ENCODE data around the gene ALDH9A1. TPM values are rescaled to one million over a fixed set of nuclear protein-coding genes. Genes with fewer than 3 reads are reported as not detected.
A peak's percentile ranks its signal among the peaks of the same experiment; 100 is the strongest.
"Not testable (repeated sequence)": the region's sequence is repeated elsewhere in the genome, so short reads cannot be mapped to it uniquely, and the experiment has no call there.

ALDH9A1 gene
- total RNA-seq = 10 to 100 TPM; 43.9 to 45.2 TPM

- DNase-seq (peak; percentile 93), ATAC-seq (peak; percentile 93)
- Mint-ChIP-seq H3K4me1 (peaks cover 24% of the 10 kb centered on the region), H3K4me3 (peak within 1 kb of the TSS; percentile 90), H3K36me3 (peaks cover 23% of the 10 kb centered on the region), H3K27ac (peak within 1 kb of the TSS; percentile 96), H3K9me3 (ENCODE audit: low read depth) (no peaks in the 10 kb centered on the region), H3K27me3 (no peaks in the 10 kb centered on the region)
- CTCF ChIA-PET = interaction anchor here (0.6 to 2.3 kb wide), 12 partner anchors 12 to 331 kb away, joined by 3 to 12 read pairs (median 4); partner anchors contain the start of gene TMCO1
These were observed at the start of gene ALDH9A1 for GRCh38 chr1:165697881-165698760. TSS of gene ALDH9A1 (minus strand) at chr1:165698562. CDS start at chr1:165698558, 4 bp downstream.

- Mint-ChIP-seq H3K4me1 (no peaks in the 10 kb centered on the region), H3K4me3 (no peak overlapping the region), H3K9me3 (ENCODE audit: low read depth) (no peaks in the 10 kb centered on the region), H3K27ac (no peak overlapping the region), H3K27me3 (no peaks in the 10 kb centered on the region), H3K36me3 (peaks cover 36% of the 10 kb centered on the region)
- CTCF ChIA-PET = interaction anchor here (1.2 to 1.7 kb wide), 3 partner anchors 17 to 150 kb away, joined by 3 to 4 read pairs (median 3); no protein-coding TSS in a partner anchor
- no peak for DNase-seq
- ATAC-seq = no peak
These were observed 49.5 kb upstream of the ALDH9A1 start for GRCh38 chr1:165747632-165748447.

- not testable (repeated sequence) for H3K27ac Mint-ChIP-seq; DNase-seq; ATAC-seq; H3K9me3 Mint-ChIP-seq (ENCODE audit: low read depth); H3K27me3 Mint-ChIP-seq; H3K4me1 Mint-ChIP-seq; H3K4me3 Mint-ChIP-seq
- CTCF ChIA-PET = interaction anchor here (1.0 kb wide), 1 partner anchor 169 kb away, joined by 3 read pairs; no protein-coding TSS in a partner anchor
- peaks cover 54% of the 10 kb centered on the region for H3K36me3 Mint-ChIP-seq
These were observed 46.6 kb upstream of the ALDH9A1 start for GRCh38 chr1:165744913-165745312.

DNA sequence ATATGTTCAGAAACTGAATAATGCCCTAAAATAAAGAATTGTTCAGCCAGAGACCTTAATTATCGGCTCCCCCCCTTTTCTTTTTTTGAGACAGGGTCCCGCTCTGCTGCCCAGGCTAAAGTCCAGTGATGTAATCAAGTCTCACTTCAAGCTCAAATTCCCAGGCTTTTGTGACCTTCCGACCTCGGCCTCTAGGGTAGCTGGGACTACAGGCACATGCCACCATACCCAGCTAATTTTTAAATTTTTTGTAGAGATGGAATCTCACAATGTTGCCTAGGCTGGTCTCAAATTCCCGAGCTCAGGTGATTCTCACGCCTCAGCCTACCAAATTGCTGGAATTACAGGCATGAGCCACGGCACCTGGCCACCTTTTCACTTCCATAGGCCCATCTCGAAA is 43.8 kb upstream of the ALDH9A1 start:
- peaks cover 44% of the 10 kb centered on the region for H3K36me3 Mint-ChIP-seq
- H3K27ac Mint-ChIP-seq = no peak overlapping the region

GRCh38 chr1:165738794-165739193 is 40.4 kb upstream of the ALDH9A1 start:
- ATAC-seq (no peak), DNase-seq (no peak)
- no peak overlapping the region for H3K27ac Mint-ChIP-seq
- CTCF ChIA-PET = interaction anchor here (1.4 to 1.5 kb wide), 2 partner anchors 17 to 108 kb away, joined by 3 to 4 read pairs; no protein-coding TSS in a partner anchor
- H3K27me3 Mint-ChIP-seq = no peaks in the 10 kb centered on the region
- peaks cover 2% of the 10 kb centered on the region for H3K4me1 Mint-ChIP-seq
- H3K4me3 Mint-ChIP-seq = no peak overlapping the region
- H3K36me3 Mint-ChIP-seq = peaks cover 37% of the 10 kb centered on the region
- H3K9me3 Mint-ChIP-seq (ENCODE audit: low read depth) = no peaks in the 10 kb centered on the region

More for the DNA sequence above, 43.8 kb upstream of the ALDH9A1 start:
- Mint-ChIP-seq H3K4me1 (peaks cover 2% of the 10 kb centered on the region), H3K9me3 (ENCODE audit: low read depth) (no peaks in the 10 kb centered on the region), H3K4me3 (no peak overlapping the region), H3K27me3 (no peaks in the 10 kb centered on the region)
- ATAC-seq (no peak), DNase-seq (no peak)
- CTCF ChIA-PET = no interaction called here

- no peak for DNase-seq
- Mint-ChIP-seq H3K4me1 (peaks cover 2% of the 10 kb centered on the region), H3K4me3 (no peak overlapping the region), H3K27ac (no peak overlapping the region), H3K27me3 (no peaks in the 10 kb centered on the region), H3K9me3 (ENCODE audit: low read depth) (no peaks in the 10 kb centered on the region), H3K36me3 (peaks cover 26% of the 10 kb centered on the region)
- CTCF ChIA-PET = no interaction called here
- no peak for ATAC-seq
These were observed 38.8 kb upstream of the ALDH9A1 start for GRCh38 chr1:165737196-165737595.

- Mint-ChIP-seq H3K4me3 (no peak overlapping the region), H3K27me3 (no peaks in the 10 kb centered on the region), H3K4me1 (peaks cover 2% of the 10 kb centered on the region), H3K27ac (peak overlapping the region; percentile 1), H3K36me3 (peaks cover 8% of the 10 kb centered on the region), H3K9me3 (ENCODE audit: low read depth) (no peaks in the 10 kb centered on the region)
- ATAC-seq = no peak
- no peak for DNase-seq
- CTCF ChIA-PET = interaction anchor here (1.1 kb wide), 2 partner anchors 166 to 366 kb away, joined by 3 to 4 read pairs; no protein-coding TSS in a partner anchor
These were observed 36.5 kb upstream of the ALDH9A1 start for GRCh38 chr1:165734906-165735305.

DNA sequence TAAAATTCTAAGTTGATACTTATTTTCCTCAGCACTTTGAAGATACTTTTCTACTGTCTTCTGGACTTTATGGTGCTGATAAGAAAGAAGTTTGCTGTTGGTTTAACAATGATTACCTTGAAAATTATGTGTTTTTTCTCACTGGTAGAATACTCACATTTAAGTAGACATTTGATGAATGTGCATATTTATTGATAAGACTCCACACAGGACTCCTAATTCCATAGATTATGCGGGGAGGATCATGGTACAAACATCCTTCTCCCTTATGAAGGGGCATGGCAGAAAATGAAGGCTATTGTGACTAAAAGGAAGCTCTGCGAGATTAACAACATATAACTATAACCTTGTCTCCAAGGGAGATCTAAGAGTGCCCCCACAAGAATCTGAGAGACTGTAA is 28.5 kb upstream of the ALDH9A1 start:
- no peaks in the 10 kb centered on the region for H3K27me3 Mint-ChIP-seq
- H3K36me3 Mint-ChIP-seq = peaks cover 14% of the 10 kb centered on the region
- CTCF ChIA-PET = no interaction called here
- DNase-seq = no peak
- no peak overlapping the region for H3K27ac Mint-ChIP-seq
- no peak for ATAC-seq
- H3K4me1 Mint-ChIP-seq = no peaks in the 10 kb centered on the region
- no peaks in the 10 kb centered on the region for H3K9me3 Mint-ChIP-seq (ENCODE audit: low read depth)
- H3K4me3 Mint-ChIP-seq = no peak overlapping the region

DNA sequence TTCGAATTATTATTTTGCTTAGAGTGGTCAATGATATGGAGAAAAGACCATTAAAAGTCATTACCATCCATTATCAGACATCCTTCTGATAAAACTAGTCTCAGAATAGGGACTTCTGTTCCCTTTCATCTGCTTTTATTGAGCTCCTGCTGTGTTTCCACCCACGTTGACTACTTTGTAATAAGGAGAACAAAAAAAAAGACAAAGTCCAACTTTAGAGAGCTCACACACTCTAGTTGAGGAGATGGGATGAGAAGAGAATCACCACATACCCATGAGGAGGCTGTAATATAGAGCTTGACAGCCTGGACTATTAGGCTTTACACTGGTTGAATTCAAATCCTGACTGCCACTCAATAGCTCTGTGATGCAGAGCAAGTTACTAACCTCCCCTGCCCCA is 27.8 kb upstream of the ALDH9A1 start:
- Mint-ChIP-seq H3K4me3 (no peak overlapping the region), H3K9me3 (ENCODE audit: low read depth) (no peaks in the 10 kb centered on the region), H3K27me3 (no peaks in the 10 kb centered on the region), H3K27ac (no peak overlapping the region), H3K36me3 (peaks cover 14% of the 10 kb centered on the region), H3K4me1 (no peaks in the 10 kb centered on the region)
- CTCF ChIA-PET = no interaction called here
- ATAC-seq = no peak
- DNase-seq = no peak

DNA sequence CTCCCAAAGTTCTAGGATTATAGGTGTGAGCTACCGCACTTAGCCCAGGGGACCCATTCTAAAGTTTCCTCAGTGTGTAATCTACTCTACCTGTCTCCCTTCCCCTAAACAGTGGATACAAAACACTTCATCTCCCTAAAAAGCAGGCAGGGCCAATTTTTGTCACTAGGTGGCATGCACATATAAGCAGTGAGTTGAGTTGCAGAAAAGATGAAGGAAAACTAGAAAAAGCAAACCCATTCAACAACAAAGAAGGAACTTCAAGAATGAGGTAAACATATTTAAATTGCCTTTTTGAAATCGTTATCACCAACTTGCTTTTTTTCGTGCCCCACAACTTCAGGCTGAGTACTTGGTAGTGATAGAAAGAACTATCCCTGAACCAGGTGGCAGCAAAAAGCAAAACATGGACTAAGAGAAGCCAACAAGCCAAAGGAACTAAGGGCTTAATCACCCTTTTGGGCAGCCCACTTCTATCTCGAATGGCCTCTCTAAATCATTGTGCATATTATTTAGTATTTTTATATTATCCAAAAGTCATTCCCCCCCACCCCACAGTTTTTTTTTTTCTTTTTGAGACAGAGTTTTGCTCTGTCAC is 19.7 kb upstream of the ALDH9A1 start:
- Mint-ChIP-seq H3K4me3 (no peak overlapping the region), H3K27ac (no peak overlapping the region), H3K9me3 (ENCODE audit: low read depth) (no peaks in the 10 kb centered on the region), H3K36me3 (no peaks in the 10 kb centered on the region), H3K4me1 (no peaks in the 10 kb centered on the region), H3K27me3 (peaks cover 7% of the 10 kb centered on the region)
- CTCF ChIA-PET = interaction anchor here (0.6 to 3.0 kb wide), 4 partner anchors 76 to 529 kb away, joined by 3 to 10 read pairs (median 3); no protein-coding TSS in a partner anchor
- ATAC-seq (no peak), DNase-seq (peak; percentile 57)

GRCh38 chr1:165716265-165717051 is 18.1 kb upstream of the ALDH9A1 start:
- CTCF ChIA-PET; DNase-seq; H3K36me3 Mint-ChIP-seq; H3K27ac Mint-ChIP-seq; ATAC-seq; H3K9me3 Mint-ChIP-seq (ENCODE audit: low read depth); H3K4me1 Mint-ChIP-seq; H3K4me3 Mint-ChIP-seq: not testable (repeated sequence)
- peaks cover 13% of the 10 kb centered on the region for H3K27me3 Mint-ChIP-seq

DNA sequence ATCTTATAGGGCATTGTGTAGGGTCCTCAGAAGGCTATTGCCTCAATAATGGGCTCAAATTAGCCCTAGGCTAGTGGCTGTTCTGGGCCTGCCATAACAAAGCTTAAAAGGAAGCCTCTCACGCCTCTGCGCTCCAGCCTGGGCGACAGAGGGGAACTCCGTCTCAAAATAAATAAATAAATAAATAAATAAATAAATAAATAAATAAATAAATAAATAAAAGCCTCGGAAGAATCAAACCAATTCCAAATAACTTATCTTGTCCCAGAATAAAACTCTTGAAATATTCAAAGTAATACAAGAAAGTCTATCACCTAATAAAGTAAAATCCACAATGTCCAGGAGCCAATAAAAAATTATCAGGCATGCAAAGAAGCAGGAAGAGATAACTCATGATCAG is 14.4 kb upstream of the ALDH9A1 start:
- H3K27ac Mint-ChIP-seq = no peak overlapping the region
- no peak overlapping the region for H3K4me3 Mint-ChIP-seq
- CTCF ChIA-PET = interaction anchor here (0.7 to 1.2 kb wide), 2 partner anchors 34 to 200 kb away, joined by 3 read pairs; no protein-coding TSS in a partner anchor
- no peaks in the 10 kb centered on the region for H3K4me1 Mint-ChIP-seq
- H3K27me3 Mint-ChIP-seq = peaks cover 27% of the 10 kb centered on the region
- H3K9me3 Mint-ChIP-seq (ENCODE audit: low read depth) = no peaks in the 10 kb centered on the region
- DNase-seq (no peak), ATAC-seq (no peak)
- H3K36me3 Mint-ChIP-seq = no peaks in the 10 kb centered on the region
